Measurements from ENCODE around the gene PIGH.
"Not testable (repeated sequence)": the region's sequence is repeated elsewhere in the genome, so short reads cannot be mapped to it uniquely, and the experiment has no call there.

Gene PIGH

DNA sequence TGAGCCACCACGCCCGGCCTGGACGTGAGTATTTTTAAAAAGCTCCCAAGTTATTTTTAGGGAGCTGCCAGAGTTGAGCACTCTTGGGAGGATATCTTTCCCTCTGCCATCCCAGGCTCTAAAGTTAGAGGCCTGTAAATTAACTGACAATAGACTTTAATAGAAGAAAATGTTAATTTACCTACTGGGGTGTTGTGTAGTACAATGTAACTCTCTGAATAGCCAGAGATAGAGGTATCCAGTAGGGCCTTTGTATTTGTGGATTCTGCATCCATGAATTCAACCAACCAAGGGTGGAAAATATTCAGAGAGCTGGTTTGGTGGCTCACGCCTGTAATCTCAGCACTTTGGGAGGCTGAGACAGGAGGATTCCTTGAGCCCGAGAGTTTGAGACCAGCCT is 7.6 kb upstream of the PIGH start:
- no peak for DNase-seq

GRCh38 chr14:67602995-67603545 is 3.0 kb upstream of the PIGH start:
- no peak for DNase-seq

- no peak for DNase-seq
Observed at GRCh38 chr14:67602076-67602475, 2.0 kb upstream of the PIGH start.

GRCh38 chr14:67600562-67600974 is 500 bp upstream of the PIGH start:
- not testable (repeated sequence) for DNase-seq

DNA sequence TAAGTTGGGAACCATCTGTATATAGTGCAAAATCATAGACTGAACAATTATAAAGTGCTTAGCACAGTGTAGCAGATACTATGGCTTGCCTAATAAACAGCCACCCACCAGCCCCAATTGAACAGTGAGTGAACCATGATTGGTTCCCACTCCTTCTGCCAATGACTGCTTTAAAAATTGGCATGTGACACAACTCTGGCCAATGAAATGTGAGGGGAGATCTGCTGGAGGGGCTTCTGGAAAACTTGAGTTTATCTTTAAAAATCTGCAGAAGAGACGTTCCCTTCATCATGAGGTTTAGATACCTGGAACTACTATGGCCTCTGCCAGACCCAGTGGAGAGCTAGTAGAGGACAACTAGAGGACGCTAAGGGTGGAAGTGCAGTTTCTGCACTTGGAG is 4.7 kb downstream of the PIGH start:
- no peak for DNase-seq

DNA sequence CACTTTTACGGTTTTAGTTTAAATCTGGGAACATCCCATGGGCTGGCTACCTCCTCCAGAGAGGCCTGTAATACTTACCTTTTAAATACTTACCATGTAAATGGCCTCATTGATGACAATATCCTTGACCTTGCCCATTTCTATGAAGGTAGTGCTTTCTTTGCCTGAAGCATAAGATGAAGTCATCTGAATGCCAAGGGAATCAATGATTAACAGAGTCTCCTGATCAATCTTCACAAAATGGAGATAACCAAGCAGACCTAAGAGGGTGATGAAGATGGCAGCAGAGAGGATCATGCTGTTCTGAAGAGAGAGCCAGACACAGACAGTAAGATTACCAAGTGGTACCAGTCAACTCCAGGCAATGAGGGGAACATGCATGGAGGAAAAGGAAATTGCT is 6.4 kb downstream of the PIGH start:
- DNase-seq = not testable (repeated sequence)

DNA sequence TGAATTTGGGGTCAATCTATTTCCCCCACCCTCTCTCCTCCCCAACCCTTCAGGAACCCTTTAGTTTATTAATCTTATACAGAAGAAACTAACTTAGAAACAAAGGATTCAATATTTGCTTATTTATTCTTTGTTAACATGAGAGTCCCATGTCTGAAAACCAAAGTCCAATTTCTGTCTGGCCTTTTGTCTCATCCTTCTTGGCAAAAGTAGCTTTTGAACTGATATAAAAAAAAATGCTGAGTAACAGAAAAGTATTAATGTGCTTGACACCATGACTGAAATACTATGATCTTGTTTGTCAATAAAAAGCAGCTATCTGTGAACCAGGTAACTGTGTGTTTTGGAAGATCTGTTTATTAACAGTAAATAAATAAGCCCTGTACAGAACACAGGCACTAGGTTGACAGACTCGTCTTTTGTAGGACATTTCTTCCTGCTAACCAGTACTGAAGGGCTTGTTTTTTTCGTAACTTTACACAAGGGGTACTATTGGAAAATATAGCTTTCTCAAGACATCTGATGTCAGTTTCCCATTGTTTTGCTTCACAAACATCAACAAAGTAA is 10.8 kb downstream of the PIGH start:
- DNase-seq = no peak

DNA sequence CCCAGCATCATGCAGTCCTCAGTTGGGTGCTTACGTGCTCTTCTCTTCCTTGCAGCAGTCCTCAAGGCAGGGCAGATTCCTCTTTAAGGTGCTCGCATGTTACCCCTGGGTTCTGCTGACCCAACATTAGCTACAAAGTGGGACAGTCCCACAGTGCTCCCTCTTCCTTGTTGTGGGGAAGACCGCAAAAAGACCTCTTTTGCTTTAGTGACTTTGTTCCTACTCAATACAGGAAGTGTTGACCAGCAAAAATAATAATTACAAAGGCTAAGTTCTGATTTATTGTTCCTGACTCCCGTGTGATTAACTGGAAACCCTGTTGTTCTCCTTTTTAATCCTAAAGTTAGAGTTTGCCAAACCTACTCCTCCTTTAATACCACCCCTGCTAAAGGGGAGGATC is 13.7 kb downstream of the PIGH start:
- no peak for DNase-seq

GRCh38 chr14:67584978-67585377 is 15.1 kb downstream of the PIGH start:
- DNase-seq = no peak

DNA sequence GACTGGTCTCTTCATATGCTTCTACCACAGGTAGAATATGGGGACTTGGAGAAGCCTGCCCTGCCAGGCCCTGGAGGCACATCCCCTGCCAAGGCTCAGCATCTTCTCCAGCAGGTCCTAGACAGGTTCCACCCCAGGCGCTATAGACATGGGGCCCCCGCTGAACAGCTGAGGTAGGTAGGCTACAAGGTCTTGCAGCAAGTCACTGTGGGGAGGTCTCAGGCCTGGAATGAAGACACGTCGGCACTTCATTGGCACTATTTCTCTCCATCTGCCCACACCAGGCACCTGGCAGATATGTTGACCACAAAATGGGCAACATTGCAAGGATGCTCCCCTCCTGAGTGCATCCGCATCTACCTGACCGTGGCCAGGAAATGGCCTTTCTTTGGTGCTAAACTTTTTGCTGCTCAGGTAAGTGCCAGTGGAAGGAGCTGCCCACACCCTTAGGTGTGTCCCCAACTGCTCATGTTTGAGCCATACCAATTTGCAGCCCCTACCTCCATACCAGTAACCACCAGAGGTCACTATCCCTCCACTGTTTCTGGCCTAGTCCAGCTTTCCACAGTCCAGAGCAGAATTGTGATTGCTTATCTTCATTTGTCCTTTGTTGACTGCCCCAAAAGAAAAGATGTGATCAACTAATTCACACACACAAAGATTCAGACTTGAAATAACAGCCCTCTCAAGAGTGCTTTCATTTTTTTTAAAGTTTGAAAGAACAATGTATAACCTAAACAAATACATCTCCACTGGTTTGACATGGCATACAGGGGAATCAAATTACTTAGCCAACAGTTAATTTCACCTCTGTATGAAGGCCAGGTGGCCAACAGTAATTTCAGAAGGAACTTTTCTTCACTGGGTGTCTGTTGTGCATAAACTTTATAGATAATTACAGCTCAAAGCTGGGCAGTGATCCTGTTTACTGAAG is 16.1 kb downstream of the PIGH start:
- no peak for DNase-seq

- DNase-seq = no peak
Observed at GRCh38 chr14:67582061-67582460, 18.0 kb downstream of the PIGH start.

GRCh38 chr14:67581643-67582042 is 18.4 kb downstream of the PIGH start:
- DNase-seq = no peak

GRCh38 chr14:67580336-67581171 is 19.5 kb downstream of the PIGH start:
- DNase-seq = no peak

GRCh38 chr14:67579636-67580035 is 20.4 kb downstream of the PIGH start:
- DNase-seq = no peak

- no peak for DNase-seq
Observed at GRCh38 chr14:67579040-67579439, 21.0 kb downstream of the PIGH start.

DNA sequence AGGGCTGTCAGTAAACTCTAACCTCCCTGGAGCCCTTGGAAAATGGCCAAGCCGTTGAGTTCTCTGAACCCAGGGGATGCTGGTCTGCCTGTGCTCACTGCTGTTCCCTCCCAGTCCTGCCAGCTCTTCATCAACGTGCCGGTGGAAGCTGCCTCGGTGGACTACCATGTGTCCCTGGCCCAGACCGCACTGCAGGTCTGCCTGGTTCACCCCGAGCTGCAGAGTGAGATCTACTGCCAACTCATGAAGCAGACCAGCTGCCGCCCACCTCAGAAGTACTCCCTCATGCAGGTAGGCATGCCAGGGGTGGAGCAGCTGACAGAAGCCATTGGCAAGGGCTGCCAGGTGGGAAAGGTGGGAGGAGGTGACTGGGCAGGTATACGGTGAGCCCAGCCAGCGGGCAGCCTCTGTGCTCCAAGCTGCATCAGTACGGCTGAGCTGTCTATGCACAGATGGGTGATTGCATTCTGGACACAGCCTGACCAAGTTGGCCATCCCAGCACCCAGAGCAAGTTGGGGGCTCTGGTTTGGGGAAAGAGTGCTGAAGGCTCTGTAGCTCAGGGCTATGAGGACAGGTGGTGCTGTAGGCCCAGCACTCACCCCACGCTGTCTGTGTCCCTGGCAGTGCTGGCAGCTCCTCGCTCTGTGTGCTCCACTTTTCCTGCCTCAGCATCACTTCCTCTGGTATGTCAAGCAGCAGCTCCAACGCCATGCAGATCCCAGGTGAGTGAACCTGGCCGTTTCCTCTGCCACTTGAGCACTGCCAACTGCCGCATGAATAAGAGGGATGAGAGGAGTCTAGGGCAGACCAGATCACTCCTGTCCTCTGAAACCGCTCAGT is 21.9 kb downstream of the PIGH start:
- no peak for DNase-seq

GRCh38 chr14:67577181-67577808 is 22.8 kb downstream of the PIGH start:
- no peak for DNase-seq

- DNase-seq = no peak
Observed at GRCh38 chr14:67576216-67576955, 23.7 kb downstream of the PIGH start.

DNA sequence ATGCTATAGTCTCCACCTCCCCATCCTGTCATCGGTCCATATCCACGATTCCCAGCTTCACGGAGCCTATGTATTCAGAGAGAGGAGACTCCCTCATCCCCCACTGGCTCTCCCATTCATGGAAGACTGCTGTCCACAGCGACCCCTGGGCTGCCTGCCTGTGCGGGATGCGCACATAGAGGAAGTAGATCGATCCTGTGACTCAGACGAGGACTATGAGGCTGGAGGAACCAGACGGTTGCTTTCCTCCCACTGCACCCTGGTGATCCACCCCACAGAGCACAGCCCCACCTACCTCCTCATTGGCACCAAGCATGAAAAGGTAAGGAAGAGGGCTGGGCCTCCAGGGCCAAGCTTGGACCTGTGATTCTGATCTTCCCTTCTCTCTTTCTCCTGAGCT is 24.4 kb downstream of the PIGH start:
- no peak for DNase-seq

DNA sequence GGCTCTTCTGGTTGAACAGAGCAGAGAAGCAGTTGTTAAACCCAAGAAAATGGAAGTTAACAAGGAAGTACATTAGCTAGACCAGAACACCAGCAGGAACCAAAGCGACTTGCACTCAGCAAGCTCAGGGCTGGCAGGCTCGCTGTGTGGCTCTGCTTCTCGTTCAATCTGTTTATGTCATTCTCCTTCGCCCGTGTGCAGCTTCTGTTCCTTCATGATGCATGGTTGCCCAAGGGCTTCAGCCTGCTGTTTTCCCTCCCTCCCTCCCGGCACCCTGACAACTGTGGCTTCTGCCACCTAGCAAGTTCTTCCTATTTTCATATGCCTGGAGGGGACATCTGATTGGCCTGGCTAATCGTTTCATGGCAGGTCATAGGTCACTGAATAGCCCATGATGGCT is 25.3 kb downstream of the PIGH start:
- no peak for DNase-seq

- no peak for DNase-seq
Observed at GRCh38 chr14:67574156-67574555, 25.9 kb downstream of the PIGH start.
